NOMO-1 treated with DMSO at 0.1 percent for 48 hours (cell line): ENCODE results near the gene SLCO1C1.
"Not testable (repeated sequence)": the region's sequence is repeated elsewhere in the genome, so short reads cannot be mapped to it uniquely, and the experiment has no call there.

Source experiments
- DNase-seq: peaks from one replicate; lab custom pipeline; 2025; ENCODE audit not compliant: unreplicated experiment; lab: John Stamatoyannopoulos, UW

The SLCO1C1 gene

GRCh38 chr12:20783796-20784357, 88.7 kb downstream of the SLCO1C1 start:
- not testable (repeated sequence) for DNase-seq

- DNase-seq, result no peak
Observed at GRCh38 chr12:20792971-20793370, 97.8 kb downstream of the SLCO1C1 start.

GRCh38 chr12:20798554-20798953, 103.4 kb downstream of the SLCO1C1 start:
- DNase-seq, result no peak

- no peak for DNase-seq
Observed at GRCh38 chr12:20800160-20800559, 105.0 kb downstream of the SLCO1C1 start.

- no peak for DNase-seq
Observed at GRCh38 chr12:20801035-20801434, 105.9 kb downstream of the SLCO1C1 start.
